Testis (tissue), 2 donors: ENCODE data around the gene COL26A1.

Source experiments
- CTCF ChIP-seq, 3 experiments: fragments of 450-650 bp in 2 of 3; fragments of 200-600 bp in 1 of 3; sonication (generic) in 1 of 3; IDR thresholded peaks; one replicate each; pipeline ENCODE4 v1.5.1; 2016 to 2019; ENCODE audit warnings: antibody characterized with exemption in 3 of 3, mild to moderate bottlenecking in 2 of 3, moderate library complexity in 1 of 3
- POLR2A ChIP-seq: fragments of 450-650 bp; IDR thresholded peaks from one replicate; pipeline ENCODE4 v1.6.1; 2017; ENCODE audit warnings: antibody characterized with exemption, mild to moderate bottlenecking, moderate library complexity

- TF ChIP-seq CTCF (IDR thresholded peaks at IDR 0.05) (no peak), POLR2A (no peak)
Measured at GRCh38 chr7:101487753-101488152, 125.1 kb downstream of the COL26A1 start.
